Stimulated activated CD4-positive, alpha-beta T cell treated with anti-CD3 and anti-CD28 coated beads, Interleukin-4, amount 100 ng/mL, for 48 hours (primary cell): ENCODE results near the gene P4HA2.

ENCODE experiments used
- DNase-seq, 2 donors: peaks; one replicate each; pipeline ENCODE4 v3.0.0-alpha.2; 2020; ENCODE audit warnings: low read depth in 2 of 2

Gene P4HA2

GRCh38 chr5:132223861-132224260 lies 3.8 kb downstream of the P4HA2 start:
- DNase-seq = no peak

DNA sequence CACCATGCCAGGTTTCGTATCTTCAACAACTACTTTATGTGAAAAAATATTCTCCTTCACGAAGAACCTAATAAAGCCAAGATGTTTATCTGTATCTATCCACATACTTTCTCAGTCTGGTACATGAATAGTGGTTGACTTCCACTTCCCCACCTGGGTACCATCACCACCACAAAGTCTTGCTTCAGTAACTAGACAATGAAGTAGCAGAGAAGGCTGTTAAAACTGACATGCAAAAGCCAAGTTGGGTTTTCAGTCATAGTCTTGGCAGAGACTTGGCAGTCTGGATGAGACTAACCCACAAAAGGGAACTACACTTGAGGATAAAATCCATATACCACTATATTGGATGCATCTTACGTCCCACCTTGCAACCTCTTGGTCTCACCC lies 5.0 kb downstream of the P4HA2 start:
- no peak for DNase-seq

DNA sequence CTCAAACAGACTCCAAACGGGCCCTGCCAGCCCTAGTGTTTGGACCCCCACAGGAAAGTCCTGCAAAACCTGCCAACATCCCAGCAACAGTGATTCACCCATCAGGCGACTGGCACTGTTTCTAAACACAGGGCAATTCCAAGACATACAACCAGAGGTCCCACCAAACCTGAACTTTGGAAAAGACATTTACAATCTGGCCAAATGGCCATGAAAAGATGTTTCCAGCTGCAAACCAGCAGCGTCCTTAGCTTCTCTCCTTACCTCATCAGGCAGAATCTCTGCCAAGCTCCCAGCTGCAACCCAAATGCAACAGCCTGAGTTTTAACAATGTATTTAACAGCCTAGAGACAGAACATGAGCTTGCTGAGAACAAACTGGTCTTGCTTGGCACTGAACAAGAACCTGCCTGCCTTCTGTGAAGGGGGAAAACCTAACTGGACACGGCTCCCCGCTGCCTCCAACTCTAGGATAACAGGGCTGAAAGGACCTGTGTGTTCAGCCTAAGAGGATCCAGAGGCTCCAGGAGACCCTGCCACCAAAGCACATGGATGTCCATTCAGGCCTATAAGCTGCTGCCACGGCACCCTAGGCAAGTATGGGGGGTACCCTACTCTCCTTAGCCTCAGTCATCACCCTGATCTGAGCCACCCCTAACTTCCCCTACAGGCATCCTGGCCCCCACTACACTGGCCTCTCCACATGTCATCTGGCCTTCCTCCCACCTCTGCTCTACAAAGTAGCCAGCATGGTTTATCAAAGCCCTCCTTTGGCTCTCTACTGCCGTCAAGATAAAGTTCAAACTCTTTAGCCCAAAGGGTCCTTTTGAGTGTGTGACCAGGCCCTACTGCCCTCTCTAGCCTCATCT lies 5.6 kb downstream of the P4HA2 start:
- DNase-seq = no peak

DNA sequence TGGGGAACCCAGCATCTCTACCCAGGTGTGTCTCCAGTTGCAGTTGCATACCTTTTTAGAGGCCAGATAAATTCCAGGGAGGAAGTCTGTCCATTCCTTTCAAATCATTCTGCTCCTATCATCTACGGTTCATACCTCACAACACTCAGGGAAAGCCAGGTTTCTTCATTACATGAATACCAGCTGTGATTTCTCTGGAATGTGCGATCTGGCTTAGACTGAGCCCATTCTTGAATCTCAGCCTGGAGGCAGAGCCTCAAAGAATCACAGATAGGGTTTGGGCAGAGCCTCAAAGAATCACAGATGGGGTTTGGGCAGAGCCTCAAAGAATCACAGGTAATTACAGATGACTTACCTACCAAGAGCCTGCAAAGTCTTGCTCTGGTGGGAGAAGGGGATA lies 7.2 kb downstream of the P4HA2 start:
- no peak for DNase-seq

DNA sequence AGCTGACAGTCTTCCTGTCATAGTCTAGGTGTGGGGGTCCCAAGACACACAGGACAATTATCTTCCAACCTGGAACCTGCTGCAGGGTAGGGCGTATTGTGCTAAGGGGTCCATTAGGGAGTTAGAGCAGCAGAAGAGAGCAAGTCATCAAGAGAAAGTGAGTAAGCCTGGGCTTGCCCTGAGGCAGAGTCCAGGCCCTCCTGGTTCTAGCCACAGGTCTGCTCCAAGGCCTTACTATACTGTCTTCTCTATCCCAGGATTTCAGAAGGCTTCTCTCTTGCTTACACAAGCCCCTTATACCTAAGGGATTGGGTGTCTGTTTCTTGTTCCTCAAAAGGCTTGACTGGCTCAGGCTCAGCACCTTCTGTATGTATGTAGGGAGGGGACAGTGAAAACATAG lies 7.7 kb downstream of the P4HA2 start:
- DNase-seq = no peak

GRCh38 chr5:132219289-132219970 lies 8.2 kb downstream of the P4HA2 start:
- DNase-seq = no peak

- no peak for DNase-seq
Observed at GRCh38 chr5:132218321-132218720, 9.3 kb downstream of the P4HA2 start.

GRCh38 chr5:132215329-132215728 lies 12.3 kb downstream of the P4HA2 start:
- no peak for DNase-seq

GRCh38 chr5:132214491-132214890 lies 13.2 kb downstream of the P4HA2 start:
- DNase-seq = no peak

GRCh38 chr5:132213666-132214065 lies 14.0 kb downstream of the P4HA2 start:
- DNase-seq = no peak

DNA sequence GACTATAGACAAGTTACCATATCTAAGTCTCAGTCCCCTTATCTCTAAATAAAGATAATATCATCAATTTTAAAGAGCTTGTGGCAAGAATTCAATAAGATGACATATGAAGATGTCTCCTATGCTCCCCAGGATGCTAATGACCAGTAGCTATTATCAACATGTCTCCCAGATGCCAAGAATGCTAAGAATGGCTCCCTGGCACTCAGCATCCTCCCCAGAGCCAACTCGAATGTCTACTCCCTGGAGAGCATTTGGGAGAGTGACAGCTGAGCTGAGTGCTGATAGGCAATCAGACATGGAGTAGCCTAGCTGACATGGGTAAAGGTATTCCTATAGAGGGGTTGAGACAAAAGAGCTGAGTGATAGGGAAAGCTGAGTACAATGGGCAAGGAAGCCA lies 15.9 kb downstream of the P4HA2 start:
- DNase-seq = no peak

GRCh38 chr5:132210944-132211343 lies 16.7 kb downstream of the P4HA2 start:
- no peak for DNase-seq

DNA sequence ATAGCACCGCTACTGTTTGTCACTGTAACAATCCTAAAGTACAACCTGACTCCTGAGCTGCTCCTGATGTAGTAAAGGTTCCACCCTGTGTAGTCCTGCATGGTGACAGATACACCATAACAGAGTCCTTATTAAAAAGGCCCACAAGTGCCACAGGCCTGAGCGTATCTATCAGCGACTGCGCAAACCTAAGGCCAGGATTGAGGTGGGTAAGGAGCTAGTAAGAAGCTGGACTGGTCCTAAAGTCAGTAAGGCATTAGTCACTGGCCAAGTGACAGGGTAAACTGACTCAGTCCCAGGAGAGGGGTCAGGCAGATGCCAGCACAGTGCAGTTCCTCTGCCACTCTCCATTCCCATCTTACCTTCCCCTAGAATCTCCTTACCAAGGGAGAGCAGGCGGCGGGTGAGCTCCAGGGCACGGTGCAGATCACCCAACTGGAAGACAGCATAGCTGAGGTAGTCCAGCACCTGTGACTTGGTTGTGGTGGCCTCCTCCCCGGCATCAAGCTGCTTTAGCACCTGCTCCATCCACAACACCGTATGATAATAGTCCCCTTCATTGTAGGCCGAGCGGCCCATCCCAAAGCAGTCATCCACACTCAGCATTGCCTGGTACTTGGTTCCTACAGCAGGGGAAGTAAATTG lies 17.6 kb downstream of the P4HA2 start:
- no peak for DNase-seq

- no peak for DNase-seq
Observed at GRCh38 chr5:132209131-132209530, 18.5 kb downstream of the P4HA2 start.

GRCh38 chr5:132207778-132208177 lies 19.9 kb downstream of the P4HA2 start:
- DNase-seq = no peak

DNA sequence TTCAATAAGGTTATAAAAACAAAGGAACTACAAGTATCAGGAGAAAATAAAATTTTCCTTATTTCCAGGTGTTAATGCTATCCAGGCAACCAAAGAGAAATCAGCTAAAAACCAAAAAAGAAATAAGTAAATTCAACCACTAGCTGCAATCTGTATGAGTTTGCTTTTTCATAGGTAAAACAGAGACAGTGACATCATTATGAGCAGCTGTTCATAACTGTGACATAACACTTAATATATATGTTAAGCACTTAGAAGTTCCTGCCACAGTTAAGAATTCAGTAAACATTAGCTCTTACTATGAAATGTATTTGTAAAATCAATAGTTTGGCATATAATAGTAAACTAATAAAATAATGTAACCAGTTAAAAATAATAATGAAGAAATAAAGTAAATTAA lies 20.9 kb downstream of the P4HA2 start:
- DNase-seq = no peak

- no peak for DNase-seq
Observed at GRCh38 chr5:132205385-132206125, 22.1 kb downstream of the P4HA2 start.

- no peak for DNase-seq
Observed at GRCh38 chr5:132204371-132205135, 23.1 kb downstream of the P4HA2 start.

- no peak for DNase-seq
Observed at GRCh38 chr5:132203916-132204315, 23.7 kb downstream of the P4HA2 start.

DNA sequence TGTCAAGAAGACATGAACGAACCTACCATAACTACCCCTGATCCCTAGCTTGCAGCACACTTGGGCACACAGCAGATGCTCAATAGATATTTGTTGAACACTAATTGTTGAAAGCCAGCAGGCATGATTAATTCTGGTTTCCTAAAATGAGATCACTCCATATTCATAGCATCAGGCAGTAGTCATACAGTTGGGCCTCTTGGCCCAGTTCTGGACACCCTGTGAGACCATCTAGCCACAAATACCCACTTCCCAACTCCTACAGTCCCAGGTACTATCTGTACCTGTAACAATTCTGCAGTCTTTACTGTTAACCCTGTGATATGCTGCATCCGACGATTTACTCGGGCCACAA lies 24.2 kb downstream of the P4HA2 start:
- DNase-seq = no peak

DNA sequence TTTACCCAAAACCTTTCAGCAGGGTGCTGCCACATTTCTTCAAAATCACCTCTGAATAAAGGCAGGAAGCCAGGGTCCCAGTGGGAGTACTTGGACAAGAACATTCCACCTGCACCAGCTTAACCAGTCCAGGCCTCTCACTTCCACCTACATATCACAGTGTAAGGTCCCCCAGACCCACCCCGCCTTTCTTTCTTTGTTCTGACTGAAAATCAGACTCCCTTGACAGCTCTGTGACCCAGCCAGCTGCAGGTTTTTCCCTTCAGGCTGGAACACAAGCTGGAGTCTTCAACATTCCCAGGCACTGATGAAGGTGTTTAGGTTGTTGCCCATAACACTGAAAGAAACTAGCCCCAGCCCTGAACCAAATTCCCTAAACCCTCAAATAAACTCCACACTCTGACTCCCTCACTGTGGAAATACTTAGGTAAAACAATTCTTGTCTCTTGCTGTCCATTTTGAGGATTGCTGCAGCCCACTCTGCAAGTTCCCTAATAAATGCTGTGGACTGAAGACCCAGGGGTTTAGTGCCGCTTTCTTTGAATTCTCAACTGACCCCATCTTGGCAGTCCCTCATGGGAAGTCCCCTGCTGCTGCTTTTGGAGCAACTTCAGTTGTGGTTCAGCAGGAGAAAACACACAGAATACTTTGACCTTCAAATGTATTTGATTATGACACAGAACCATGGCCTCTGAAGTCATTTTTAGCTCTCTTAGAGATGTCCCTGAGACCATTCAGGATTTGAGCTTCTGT lies 24.8 kb downstream of the P4HA2 start:
- DNase-seq = no peak
